GM21619 (cell line): ENCODE data around the gene PANK1.
"Not testable (repeated sequence)": the region's sequence is repeated elsewhere in the genome, so short reads cannot be mapped to it uniquely, and the experiment has no call there.

Experiments
- ATAC-seq: cut with Tn5 transposase; IDR thresholded peaks from one replicate; pipeline ENCODE4 v1.9.1; 2021; ENCODE audit not compliant: unreplicated experiment

The PANK1 gene

GRCh38 chr10:89576022-89576421, 69.0 kb downstream of the PANK1 start:
- no peak for ATAC-seq

- ATAC-seq, result no peak
Observed at GRCh38 chr10:89575031-89575430, 70.0 kb downstream of the PANK1 start.

- no peak for ATAC-seq
Observed at GRCh38 chr10:89574368-89574767, 70.7 kb downstream of the PANK1 start.

- no peak for ATAC-seq
Observed at GRCh38 chr10:89567576-89568245, 77.3 kb downstream of the PANK1 start.

GRCh38 chr10:89566992-89567391, 78.0 kb downstream of the PANK1 start:
- no peak for ATAC-seq

- ATAC-seq, result no peak
Observed at GRCh38 chr10:89566095-89566950, 78.7 kb downstream of the PANK1 start.

GRCh38 chr10:89565180-89565579, 79.9 kb downstream of the PANK1 start:
- ATAC-seq, result no peak

- ATAC-seq, result no peak
Observed at GRCh38 chr10:89563861-89564478, 81.1 kb downstream of the PANK1 start.

GRCh38 chr10:89563311-89563710, 81.7 kb downstream of the PANK1 start:
- ATAC-seq, result no peak

- no peak for ATAC-seq
Observed at GRCh38 chr10:89556600-89556999, 88.4 kb downstream of the PANK1 start.

- ATAC-seq, result no peak
Observed at GRCh38 chr10:89555688-89556445, 89.2 kb downstream of the PANK1 start.

GRCh38 chr10:89554433-89554832, 90.6 kb downstream of the PANK1 start:
- ATAC-seq, result no peak

- ATAC-seq, result no peak
Observed at GRCh38 chr10:89553064-89553734, 91.8 kb downstream of the PANK1 start.

- no peak for ATAC-seq
Observed at GRCh38 chr10:89552213-89552612, 92.8 kb downstream of the PANK1 start.

GRCh38 chr10:89550509-89550908, 94.5 kb downstream of the PANK1 start:
- ATAC-seq, result no peak

- no peak for ATAC-seq
Observed at GRCh38 chr10:89549510-89549909, 95.5 kb downstream of the PANK1 start.

- no peak for ATAC-seq
Observed at GRCh38 chr10:89548673-89549072, 96.4 kb downstream of the PANK1 start.

GRCh38 chr10:89547853-89548513, 97.1 kb downstream of the PANK1 start:
- no peak for ATAC-seq

- not testable (repeated sequence) for ATAC-seq
Observed at GRCh38 chr10:89546651-89547050, 98.4 kb downstream of the PANK1 start.

- ATAC-seq, result no peak
Observed at GRCh38 chr10:89543841-89544240, 101.2 kb downstream of the PANK1 start.
